ENCODE results near the gene TLNRD1.

Gene TLNRD1

DNA sequence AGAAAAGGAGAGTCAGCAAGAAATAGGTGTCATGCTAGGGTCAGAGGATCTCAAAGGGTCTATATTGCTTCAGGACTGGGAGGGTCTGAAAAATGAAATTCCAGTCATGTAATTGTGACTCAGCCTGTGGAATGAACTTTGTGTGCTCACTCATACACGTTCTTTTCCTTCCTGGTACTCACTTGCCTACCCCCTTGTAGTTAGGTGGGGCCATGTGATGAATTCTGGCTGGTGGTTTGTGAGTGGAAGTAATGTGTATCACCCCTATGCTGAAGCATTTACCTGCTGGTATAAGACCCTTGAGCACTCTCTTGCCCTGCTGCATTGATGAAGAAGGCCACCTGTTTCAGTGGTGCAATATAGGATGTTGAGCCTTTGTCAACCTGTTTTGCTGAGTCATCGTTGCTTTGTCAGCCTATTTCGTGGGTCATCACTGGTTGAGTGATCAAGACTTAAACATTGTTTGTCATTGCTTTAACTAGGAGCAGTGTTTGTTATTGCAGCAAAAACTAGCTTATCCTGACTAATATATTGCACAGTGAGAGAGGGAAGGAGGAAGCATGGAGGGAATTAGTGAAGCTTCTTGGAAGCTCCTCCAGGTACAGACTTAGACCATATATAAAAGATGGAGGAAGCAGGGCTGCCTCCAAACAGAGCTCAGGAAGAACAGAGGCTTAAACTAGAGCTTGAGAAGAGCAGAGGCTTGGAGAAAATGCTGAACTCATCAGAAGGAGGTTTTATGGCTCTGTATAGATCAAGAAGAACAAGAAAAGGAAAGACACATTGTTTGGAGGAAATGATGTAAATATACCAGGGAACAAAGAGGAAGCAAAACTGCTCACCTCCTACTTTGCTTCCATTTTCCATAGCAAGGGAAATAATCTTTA lies 28.9 kb downstream of the TLNRD1 start:
- no peak for DNase-seq

DNA sequence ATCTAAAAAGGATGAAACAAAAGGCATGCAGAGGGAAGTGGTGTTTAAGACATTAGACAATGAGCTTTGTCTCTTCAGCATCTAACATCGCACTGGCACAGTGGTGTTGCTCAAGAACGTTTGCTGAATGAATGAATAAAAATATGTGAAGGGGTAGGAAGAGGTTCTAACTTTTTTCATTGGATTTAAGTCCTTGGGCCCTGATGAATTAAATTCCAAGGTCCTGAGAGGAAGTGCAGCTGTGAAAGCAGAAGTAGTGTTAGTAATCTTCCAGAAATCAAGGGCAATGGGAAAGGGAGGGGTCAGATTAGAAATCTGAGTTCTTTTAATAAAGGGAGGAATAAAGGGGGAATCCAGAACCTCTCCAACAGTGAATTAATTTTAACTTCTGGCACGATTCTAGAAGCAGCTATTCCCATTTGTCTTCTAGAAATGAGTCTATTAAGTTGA lies 29.6 kb downstream of the TLNRD1 start:
- DNase-seq, result no peak

DNA sequence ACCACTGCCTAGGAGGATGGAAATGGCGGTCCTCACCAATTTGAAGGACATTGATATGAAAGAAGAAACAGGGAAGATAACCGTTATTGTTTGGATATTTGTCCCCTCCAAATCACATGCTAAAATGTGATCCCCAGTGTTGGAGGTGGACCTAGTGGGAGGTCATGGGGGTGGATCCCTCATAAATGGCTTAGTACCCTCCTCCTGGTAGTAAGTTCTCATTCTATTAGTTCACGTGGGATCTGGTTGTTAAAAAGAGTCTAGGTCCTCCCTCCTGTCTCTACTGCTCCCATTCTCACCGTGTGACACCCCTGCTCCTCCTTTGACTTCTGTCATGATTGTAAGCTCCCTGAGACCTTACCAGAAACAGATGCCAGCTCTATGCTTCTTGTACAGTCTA lies 30.5 kb downstream of the TLNRD1 start:
- DNase-seq, result no peak

DNA sequence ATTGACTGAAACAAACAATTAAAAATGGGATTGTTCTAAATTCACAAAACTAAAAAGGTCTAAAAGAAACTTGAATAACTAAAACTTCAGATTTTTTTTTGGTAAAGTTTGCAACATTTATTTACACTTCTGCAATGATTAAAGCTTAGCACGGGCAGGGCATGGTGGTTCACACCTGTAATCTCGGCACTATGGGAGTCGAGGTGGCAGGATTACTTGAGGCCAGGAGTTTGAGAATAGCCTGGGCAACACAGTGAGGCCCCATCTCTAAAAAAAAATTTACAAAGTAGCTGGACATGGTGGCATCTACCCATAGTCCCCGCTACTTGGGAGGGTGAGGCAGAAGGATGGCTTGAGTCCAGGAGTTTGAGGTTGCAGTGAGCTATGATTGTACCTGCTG lies 31.6 kb downstream of the TLNRD1 start:
- DNase-seq, result no peak

DNA sequence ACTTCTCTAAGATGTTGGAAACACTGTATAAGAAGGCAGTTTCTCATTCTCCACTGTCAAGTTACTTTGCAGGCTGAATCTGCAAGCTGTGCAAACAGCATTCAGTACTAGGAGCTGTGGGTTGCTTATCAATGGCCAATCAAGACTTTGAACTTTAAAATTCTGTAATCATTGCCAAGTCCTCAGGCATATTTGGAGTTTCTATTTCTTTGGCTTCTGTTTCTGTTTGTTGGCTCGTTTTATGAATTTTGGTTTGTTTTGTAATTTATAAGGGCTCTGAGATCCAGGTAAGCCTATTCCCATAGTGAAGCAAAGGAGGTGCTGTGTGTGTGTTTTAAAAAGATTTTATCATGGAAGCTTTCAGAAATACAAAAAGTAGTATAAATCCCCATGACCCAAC lies 32.1 kb downstream of the TLNRD1 start:
- no peak for DNase-seq

DNA sequence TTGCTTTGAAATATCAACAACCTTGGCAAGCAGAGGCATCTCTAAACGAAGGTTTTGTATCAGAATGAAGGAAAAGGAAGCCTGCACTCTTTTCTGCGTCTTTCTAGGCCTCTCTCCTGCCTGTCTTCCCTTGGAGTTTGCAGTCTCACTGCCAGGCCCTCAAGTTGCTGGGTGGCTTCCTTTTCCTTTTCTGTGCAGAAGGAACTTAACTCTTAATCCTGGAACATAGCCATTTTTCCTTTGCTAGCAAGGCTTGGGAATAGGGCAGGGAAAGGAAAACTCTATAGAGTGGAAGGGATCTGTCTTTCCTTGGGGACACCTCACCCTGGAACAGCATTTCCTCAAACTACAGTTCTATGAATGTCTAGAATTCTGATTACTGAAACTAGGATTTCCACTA lies 32.8 kb downstream of the TLNRD1 start:
- no peak for DNase-seq

DNA sequence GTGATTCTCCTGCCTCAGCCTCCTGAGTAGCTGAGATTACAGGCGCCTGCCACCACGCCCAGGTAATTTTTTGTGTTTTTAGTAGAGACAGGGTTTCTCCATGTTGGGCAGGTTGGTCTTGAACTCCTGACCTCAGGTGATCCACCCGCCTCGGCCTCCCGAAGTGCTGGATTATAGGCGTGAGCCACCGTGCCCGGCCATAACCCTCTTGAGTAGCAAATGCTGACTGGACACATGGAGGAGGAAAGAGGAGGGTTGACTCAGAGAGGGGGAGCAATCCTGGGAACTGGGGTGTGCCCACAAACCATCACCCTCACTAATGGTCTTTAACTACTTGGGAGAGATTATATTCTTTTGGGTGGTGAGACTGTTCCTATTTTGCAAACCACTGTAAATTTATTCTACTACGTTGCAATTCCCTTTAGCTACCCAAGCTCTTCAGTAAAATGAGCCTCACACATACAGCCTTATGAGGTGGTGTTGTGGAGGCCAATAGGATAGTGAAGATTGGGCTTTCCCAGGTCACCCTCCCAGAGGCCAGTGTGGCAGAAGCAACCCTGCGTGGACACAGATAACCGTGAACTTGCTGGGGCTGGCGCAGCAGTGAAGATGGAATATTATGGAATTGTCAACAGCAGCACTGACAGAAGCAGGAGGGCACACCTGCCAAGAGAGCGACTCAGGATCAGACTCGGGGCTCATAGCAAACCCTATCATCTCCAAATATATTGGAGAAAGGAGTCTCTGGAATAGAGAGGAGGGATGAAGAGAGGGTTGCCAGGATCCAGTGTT lies 37.4 kb downstream of the TLNRD1 start:
- DNase-seq, result no peak

DNA sequence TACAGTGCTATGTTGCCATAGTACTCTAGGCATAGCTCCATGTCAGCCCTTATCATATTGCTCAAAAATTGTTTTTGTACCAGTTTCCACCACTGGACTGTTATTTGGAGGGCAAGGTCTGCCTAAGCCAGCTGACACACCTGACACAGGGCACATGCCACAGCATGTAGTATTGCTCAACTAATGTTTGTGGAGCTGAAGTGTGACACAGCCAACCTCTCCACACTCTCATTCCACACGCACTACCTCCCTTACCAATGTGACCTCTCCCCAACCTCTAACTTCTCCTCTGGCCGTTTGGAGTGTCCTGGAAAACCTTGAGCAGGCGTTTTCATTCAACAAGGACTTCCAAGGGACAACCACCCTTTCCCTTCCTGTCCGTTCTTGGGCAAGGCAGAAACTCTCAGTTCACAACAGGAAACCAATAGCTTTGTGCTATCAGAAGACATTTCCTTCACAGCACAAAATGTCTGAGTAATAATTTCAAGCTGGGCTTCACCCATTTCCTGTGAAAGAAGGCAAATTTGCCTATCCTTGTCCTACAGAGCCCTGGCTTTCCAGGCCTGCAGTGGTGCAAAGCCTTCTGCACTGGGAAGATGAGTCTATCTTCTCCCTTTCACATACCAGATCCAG lies 38.4 kb downstream of the TLNRD1 start:
- no peak for DNase-seq

DNA sequence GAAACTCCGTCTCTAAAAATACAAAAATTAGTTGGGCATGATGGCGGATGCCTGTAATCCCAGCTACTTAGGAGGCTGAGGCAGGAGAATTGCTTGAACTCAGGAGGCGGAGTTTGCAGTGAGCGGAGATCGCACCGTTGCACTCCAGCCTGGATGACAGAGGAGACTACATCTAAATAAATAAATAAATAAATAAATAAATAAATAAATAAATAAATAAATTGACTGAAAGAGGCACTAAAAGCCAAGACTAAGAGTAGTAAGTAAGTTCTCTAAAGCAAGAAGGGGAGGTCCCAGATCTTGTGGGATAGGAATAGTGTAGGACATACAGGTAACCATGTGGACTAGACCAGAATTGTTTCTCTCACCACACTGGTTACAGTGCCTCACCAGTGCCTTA lies 40.0 kb downstream of the TLNRD1 start:
- DNase-seq, result no peak

DNA sequence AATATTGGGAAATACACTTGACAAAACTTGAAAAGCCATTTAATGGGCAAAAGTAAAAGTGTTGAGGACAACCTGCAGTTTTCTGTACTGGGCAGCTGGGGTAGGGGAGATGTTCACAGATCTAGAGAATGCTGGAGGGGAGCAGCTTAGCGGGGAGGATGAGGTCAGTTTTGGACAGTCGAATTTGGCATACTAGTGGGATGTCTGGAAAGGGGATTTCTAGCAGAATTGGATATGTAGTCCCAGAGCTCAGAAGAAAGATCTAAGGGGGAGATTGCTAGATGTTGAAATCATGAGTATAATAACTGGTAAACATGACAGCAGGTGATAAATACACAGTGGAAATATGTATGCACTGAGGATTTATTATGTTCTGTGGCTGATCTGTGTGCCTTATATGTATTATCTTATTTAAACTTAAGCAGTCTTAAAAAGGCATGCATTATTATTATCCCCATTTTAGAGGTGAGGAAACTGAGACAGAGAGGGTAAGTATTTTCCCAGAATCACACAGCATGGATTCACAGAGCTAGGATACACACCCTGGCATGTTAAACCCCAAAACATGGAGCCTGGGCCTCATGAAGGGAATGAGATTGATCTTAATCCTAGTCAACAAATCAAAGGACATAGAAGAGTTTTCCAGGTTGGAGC lies 42.7 kb downstream of the TLNRD1 start:
- DNase-seq, result no peak

DNA sequence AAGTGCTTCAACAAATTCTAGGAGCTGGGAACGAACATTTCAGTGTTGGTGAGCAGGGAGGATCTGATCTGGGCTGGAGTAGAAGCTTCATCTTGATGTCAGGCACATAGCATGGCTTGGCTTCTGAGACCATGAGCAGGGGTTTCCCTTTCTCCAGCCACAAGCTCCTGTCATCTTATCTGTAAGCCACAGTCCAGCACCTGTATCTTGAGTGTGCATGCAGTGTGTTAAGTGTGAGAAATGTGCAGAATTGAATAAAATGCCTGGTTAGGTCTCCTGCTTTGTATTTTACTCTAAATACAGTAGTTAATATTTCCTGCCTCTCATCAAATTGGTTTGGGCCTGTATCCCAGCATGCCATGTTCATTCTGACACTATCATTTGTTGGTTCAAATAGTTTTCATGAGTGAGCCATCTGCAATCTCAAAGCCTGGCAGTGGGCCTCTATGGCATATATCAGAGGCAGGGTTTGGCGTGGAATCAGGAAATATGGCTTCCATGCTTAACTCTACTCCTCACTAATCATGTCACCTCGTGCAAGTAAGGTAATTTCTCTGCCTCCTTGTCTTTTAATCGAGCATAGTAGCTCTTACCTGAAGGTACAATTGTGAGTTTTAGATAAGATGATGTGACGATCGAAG lies 43.3 kb downstream of the TLNRD1 start:
- DNase-seq, result no peak

DNA sequence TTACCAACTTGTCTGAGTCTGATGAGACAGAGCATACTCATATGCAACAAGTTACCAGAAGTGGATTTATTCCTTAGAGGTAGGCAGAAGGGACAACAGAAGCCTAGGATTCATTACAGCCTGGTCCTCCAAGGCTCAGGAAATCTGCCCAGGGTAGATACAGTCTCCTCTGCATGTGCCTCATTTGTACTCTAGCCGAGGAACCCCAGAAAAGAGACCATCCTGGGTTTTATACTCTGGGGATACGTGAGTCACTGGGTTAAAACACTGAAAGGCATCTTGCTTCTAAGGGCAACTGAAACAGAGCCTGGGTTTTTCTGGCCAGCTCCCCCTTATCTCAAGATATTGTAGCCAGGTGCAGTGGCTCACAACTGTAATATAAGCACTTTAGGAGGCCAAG lies 45.6 kb downstream of the TLNRD1 start:
- DNase-seq, result no peak

DNA sequence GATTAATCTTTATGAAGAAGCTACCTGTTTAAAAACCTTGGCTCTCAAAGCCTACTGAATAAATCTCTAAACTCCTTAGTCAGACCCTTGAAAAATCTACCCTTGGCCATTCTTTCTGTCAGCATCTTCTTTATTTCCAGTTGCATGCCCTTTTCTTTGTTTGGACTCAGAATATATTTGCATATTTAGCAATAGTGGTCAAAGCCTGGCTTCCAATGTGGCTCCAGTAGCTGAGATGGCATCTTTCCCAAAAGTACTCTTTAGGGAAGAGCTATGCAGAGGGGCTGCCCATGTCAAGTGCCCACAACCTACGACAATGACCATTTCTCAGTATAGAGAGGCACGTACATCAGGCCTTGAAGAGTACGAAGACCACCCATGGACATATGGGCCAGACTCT lies 47.2 kb downstream of the TLNRD1 start:
- no peak for DNase-seq

DNA sequence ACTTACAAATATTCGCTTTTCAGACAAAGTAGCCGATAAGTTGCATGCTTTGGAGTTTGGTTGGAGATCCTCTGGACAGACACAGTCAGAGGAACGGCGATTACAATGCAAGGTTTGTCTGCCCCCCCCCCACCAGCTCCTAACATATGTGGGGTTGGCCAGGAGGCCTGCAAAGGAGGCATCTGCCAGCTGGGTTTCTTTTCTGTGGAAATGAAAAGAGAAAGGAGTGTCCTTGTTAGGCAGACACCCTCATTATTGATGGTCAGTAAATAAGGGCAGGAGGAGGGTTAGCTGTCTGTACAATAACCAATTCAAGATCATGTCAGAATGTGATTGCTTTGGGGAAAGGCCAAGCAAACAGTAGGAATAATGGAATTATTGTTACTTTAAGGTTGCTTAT lies 49.1 kb downstream of the TLNRD1 start:
- no peak for DNase-seq

DNA sequence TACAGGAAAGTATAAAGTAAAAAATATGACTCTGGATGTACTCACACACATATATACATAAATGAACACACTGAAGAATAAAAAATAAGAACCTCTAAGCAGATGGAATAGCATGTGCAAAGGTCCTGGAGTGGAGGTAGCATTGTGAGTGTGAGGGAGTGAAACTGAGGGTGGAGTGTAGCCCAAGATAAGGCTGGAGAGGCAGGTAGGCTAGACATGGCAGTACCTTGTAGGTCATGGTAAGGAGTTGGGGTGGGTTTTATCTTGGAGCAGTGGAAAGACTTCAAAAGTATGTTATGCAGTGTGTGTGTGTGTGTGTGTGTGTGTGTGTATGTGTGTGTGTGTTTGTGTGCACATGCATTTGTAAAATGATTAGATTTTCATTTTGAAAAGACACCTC lies 49.5 kb downstream of the TLNRD1 start:
- no peak for DNase-seq

DNA sequence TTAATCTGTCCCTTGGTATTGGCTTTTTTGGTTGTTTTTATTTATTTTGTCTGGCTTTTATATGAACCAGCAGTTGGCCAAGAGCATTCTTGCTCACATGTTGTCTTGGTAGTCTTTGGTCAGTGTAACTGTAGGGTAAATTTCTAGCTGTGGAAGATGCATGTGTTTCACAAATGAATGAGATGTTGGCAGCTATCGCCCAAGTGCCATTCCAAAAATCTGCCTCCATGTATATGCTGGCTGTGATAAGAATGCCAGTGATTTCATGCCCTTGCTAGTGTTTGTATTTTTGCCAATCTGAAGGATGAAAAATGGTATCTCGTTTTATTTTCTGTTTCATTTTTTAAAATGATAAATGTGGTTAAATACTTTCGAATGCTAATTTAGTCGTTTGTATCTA lies 50.1 kb downstream of the TLNRD1 start:
- DNase-seq, result no peak

DNA sequence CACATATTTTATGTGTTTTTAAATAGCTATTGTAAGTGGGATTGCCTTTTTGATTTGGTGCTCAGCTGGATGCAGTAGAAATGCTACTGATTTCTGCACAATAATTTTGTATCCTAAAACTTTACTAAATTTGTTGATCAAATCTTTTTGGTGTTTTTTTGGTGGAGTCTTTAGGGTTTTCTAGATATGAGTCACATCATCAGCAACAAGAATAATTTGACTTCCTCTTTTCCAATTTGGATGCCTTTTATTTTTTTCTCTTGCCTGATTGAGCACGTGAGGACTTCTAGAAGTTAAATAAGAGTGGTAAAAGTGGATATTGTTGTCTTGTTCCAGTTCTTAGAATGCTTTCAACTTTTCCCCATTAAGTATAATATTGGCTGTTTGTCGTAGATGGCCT lies 51.3 kb downstream of the TLNRD1 start:
- DNase-seq, result no peak

DNA sequence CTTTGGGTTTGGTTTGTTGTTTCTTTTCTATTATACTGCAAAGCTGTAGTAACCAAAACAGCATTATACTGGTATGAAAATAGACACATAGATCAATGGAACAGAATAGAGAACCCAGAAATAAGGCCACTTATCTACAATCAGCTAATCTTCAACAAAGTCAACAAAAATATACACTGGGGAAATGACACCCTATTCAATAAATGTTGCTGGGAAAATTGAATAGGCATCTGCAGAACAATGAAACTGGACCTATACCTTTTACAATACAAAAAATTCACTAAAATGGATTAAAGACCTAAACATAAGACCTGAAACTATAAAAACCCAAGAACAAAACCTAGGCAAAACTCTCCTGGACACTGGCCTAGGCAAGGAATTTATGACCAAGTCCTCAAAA lies 52.9 kb downstream of the TLNRD1 start:
- no peak for DNase-seq

DNA sequence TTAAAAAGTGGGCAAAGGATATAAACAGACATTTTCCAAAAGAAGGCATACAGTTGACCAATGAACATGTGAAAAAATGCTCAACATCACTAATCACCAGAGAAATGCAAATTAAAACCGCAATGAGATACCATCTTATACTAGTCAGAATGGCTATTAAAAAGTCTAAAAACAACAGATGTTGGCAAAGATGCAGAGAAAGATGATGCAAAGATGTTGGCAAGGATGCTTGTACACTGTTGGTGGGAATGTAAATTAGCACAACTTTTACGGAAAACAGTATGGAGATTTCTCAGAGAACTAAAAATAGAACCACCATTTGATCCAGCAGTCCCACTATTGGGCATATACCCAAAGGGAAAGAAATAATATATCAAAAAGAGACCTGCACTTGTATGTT lies 53.5 kb downstream of the TLNRD1 start:
- no peak for DNase-seq

Measured in CD4-positive, alpha-beta T cell treated with Interleukin-10 for 1 hour (primary cell).